NCI-H1930 (cell line): Measurements from ENCODE around the gene USH1G.

Experiments used
- DNase-seq, 2 experiments: peaks; one replicate each; lab custom pipeline; 2025; lab: John Stamatoyannopoulos, UW

Gene USH1G

GRCh38 chr17:74903671-74904070 is 19.4 kb downstream of the USH1G start:
- DNase-seq = no peak

- DNase-seq = no peak
These were observed 20.0 kb downstream of the USH1G start for GRCh38 chr17:74903034-74903433.

GRCh38 chr17:74901353-74902135 is 21.5 kb downstream of the USH1G start:
- DNase-seq = no peak

- no peak for DNase-seq
These were observed 22.8 kb downstream of the USH1G start for GRCh38 chr17:74900208-74900607.

- no peak for DNase-seq
These were observed 24.6 kb downstream of the USH1G start for GRCh38 chr17:74898376-74898946.

- DNase-seq = no peak
These were observed 29.0 kb downstream of the USH1G start for GRCh38 chr17:74893936-74894671.

- DNase-seq = no peak
These were observed 29.8 kb downstream of the USH1G start, which contains the start of gene FADS6 for GRCh38 chr17:74892974-74893911. TSS of gene FADS6 (minus strand) at chr17:74893633. CDS start at chr17:74893595, 38 bp downstream.

GRCh38 chr17:74892013-74892841 is 30.8 kb downstream of the USH1G start:
- no peak for DNase-seq

GRCh38 chr17:74890554-74890953 is 32.5 kb downstream of the USH1G start:
- DNase-seq = no peak

- no peak for DNase-seq
These were observed 34.6 kb downstream of the USH1G start for GRCh38 chr17:74888469-74888868.

GRCh38 chr17:74883241-74883745 is 39.8 kb downstream of the USH1G start:
- no peak for DNase-seq

- DNase-seq = no peak
These were observed 40.4 kb downstream of the USH1G start for GRCh38 chr17:74882517-74883240.

GRCh38 chr17:74881073-74881472 is 42.0 kb downstream of the USH1G start:
- no peak for DNase-seq

GRCh38 chr17:74879308-74879707 is 43.7 kb downstream of the USH1G start:
- DNase-seq = no peak

- DNase-seq = no peak
These were observed 44.4 kb downstream of the USH1G start for GRCh38 chr17:74878658-74879057.

GRCh38 chr17:74877592-74878548 is 45.2 kb downstream of the USH1G start:
- no peak for DNase-seq

GRCh38 chr17:74875977-74876593 is 47.0 kb downstream of the USH1G start:
- no peak for DNase-seq
